Measurements from ENCODE around the gene KRTAP2-3.
"Not testable (repeated sequence)": the region's sequence is repeated elsewhere in the genome, so short reads cannot be mapped to it uniquely, and the experiment has no call there.

Gene KRTAP2-3

DNA sequence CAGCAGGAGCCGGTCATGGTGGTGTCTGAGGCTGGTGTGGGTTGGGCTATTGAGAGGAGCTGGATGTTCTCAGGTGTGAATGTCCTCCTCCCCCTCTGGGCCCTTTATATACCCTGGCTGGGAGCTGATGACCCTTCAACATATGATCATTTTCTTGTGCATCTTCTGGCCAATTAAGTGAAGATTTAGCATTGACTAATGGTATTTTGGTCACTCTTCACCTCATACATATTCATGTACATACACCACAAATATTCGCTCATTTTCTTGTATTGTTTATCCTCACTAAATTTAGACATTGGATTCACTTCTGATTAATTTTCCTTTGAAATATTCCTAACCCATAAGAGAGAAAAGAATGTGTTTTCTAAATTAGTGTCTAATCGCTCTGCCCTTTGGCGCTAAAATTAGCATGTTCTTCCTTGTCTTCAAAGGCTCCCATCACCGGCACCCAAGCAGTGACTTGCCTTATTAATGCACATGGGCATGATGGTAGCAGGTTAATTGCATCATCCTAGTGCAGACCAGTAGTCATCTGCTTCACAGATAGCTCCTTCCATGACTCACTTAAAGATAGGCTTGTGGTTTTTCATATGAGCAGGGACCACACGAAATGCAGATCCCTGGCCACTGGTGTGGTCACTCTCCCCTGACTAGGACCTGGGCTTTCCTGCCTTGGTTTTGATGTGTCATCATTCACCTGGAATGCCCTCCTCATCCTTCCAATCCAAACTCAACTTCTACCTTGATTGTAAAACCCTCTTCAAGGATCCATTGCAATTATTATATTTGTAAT, 6.1 kb upstream of the KRTAP2-3 start, which contains the start of gene KRTAP2-4:
TSS of gene KRTAP2-4 (minus strand) at position 51 of the 796 bp plus-strand sequence. CDS start at position 17, 34 bp downstream.
- no peak for DNase-seq

DNA sequence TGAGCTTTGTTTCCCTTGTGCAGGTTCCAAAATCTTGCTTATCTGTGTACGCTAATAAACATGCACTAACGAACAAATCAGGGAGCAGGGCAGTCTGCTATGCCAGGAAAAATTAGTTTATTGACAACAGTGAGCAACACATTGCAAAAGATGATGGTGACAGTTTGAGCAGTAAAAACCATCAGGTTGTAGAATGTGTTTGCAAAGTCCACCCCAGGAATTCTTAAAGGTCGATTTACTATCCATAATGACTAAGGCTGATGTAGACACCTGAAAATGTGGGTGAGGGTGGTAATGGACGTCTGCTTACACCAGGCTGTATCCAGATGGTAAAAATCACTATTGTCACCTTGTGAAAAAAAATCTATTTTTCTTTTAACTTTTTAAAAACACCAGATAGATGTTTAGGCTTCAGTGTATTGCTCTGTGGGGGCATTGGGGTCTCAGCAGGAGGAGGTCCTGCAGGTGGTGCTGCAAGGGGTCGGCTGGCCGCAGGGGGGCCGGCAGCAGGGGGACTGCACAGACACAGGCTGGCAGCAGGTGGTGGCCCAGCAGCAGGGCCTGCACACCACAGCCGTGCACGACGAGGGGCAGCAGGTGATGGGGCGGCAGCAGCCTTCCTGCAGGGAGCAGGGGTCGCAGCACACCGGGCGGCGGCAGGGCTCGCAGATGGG, 5.2 kb upstream of the KRTAP2-3 start:
- DNase-seq = not testable (repeated sequence)

DNA sequence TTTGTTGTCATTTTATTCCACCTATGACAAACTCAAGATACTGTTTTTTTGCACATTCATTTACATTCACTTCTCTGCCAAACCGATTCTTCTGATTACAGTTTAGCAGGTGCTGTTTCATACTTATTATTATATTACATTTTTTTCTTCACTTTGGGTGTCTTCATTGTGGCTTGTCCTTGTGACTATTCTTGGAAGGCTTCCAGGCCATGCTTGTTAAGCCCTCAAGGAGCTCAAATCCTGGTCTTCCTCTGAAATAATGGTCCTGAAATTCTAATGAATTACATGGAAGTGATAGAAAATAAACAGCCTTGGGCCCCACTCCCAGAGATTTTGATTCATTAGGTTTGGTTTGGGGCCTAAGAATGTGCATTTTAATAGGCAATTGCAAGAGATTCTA, 4.4 kb upstream of the KRTAP2-3 start:
- no peak for DNase-seq

DNA sequence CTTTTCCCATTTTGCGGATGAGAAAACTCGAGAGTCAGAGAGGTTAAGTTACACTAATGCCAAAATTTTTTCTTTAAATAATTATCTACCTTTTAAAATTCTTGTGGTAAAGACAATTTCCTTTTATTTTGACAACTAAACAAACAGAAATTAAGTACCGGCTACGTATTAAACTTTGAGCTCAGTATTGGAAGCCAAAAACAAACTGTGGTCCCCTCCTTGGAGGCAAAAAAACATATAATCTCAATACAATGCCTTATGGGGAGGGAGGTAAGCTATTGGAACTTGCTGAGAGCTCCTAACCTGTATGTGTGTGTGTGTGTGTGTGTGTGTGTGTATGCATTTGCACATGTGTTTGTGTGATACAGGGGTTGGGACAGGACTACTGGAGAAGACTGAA, 3.5 kb upstream of the KRTAP2-3 start:
- DNase-seq = no peak

DNA sequence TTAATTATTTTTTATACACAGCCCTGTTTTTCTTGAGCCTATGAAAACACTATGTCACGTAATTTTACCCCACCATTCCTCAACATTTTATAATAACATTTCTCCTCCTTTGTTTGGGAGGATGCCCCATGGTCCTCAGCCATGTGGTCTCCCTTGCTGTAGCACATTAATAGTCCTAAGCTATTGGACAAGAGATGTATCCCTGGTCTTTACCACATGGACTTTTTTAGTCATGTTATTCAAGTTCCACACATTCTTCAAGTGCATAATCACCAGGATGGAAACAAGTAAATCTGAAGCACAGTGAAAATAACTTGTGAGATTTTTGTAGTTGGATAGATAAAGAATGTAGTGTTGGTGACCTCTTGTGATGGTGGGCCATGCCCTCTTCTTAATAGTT, 2.0 kb upstream of the KRTAP2-3 start:
- no peak for DNase-seq

DNA sequence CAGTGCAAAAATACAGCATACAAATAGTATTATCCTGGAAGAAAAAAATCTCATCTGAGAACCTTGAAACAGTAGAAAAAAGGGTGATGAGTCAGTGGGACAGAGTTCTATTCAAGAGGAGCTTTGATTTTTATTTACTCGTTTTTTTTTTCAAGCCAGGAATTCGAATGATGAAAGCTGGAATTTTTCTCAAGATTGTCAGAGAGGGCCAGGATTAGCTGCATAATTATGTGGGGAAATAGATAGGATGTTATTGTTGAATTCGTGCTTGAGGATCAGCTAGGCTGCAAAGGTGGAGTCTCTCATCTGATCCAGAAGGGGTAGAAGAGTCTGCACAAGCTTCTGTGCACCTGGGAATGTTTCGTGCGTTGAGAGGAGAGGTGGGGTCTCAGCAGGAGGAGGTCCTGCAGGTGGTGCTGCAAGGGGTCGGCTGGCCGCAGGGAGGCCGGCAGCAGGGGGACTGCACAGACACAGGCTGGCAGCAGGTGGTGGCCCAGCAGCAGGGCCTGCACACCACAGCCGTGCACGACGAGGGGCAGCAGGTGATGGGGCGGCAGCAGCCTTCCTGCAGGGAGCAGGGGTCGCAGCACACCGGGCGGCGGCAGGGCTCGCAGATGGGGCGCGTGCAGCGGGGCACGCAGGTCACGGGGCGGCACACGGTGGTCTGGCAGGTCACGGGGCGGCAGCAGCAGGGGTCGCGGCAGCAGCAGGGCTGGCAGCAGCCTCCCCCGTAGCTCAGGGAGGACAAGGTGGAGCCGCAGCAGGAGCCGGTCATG, 450 bp downstream of the KRTAP2-3 start:
- not testable (repeated sequence) for DNase-seq

DNA sequence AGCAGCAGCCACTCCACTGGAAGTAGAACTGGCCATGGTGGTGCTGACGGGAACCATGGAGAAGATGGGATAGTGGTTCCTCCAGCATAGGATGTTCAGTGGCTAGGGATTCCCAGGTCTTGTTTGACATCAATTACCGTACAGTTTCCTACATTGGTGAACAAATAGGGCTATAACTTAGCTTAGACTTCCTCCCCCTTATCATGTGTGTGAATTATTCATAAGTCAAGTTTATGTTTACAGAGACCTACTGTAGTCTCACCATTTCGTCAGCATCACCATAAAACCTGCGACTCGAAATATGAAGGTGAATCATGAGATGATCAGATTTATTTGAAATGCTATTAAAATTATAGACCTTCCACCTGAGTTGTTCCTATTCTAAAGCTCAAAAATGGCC, 1.2 kb downstream of the KRTAP2-3 start:
- DNase-seq = no peak

DNA sequence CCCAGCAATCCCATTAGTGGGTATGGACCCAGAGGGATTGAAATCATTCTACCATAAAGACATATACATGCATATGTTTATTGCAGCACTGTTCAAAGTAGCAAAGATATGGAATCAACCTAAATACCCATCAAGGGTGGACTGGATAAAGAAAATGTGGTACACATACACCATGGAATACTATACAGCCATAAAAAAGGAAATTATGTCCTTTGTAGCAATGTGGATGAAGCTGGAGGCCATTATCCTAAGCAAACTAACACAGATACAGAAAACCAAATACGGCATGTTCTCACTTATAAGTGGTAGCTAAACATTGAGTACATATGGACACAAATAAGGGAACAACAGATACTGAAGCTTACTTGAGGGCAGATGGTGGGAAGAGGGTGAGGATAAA, 2.4 kb downstream of the KRTAP2-3 start:
- DNase-seq = no peak

DNA sequence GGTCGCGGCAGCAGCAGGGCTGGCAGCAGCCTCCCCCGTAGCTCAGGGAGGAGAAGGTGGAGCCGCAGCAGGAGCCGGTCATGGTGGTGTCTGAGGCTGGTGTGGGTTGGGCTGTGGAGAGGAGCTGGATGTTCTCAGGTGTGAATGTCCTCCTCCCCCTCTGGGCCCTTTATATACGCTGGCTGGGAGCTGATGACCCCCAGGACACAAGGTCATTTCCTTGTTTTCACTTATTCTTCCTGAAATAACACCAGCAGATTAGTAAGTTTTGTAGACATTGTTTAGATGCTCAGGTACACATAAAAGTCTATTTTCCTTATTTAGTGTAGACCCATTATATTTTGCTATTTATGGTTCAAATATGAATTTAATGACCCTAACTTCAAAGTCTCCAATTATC, 4.8 kb downstream of the KRTAP2-3 start, which contains the start of gene KRTAP2-2:
TSS of gene KRTAP2-2 (minus strand) at position 101 of the 400 bp plus-strand sequence. CDS start at position 82, 19 bp downstream.
- not testable (repeated sequence) for DNase-seq

DNA sequence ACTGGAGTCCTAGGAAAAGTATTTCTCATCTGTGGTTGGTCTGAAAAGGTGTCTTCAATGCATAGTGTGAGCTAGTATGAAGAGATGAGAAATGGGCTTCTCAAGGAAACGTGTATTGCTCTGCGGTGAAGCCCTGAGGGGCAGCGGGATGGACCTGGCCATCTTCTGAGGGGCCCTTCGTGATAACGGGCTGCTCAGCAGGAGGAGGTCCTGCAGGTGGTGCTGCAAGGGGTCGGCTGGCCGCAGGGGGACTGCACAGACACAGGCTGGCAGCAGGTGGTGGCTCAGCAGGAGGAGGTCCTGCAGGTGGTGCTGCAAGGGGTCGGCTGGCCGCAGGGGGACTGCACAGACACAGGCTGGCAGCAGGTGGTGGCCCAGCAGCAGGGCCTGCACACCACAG, 5.4 kb downstream of the KRTAP2-3 start:
- not testable (repeated sequence) for DNase-seq

DNA sequence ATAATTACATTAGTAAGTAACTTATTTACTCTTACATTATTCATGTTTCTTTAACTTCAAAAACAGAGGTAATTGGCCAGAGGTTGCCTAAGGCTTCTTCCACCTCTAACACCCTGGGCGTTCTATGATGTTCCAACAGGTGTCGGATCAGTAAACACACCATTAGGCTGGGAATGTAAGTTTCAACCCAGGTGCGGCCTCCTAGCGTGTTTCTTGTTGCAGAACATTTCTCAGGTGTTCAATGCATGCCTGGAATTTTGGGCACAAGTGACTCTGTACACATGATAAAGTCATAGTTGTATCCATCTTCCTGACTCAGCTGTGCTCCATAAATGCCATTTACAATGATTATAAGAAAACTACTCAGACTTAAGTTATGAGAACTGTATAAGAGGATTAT, 5.9 kb downstream of the KRTAP2-3 start:
- no peak for DNase-seq

DNA sequence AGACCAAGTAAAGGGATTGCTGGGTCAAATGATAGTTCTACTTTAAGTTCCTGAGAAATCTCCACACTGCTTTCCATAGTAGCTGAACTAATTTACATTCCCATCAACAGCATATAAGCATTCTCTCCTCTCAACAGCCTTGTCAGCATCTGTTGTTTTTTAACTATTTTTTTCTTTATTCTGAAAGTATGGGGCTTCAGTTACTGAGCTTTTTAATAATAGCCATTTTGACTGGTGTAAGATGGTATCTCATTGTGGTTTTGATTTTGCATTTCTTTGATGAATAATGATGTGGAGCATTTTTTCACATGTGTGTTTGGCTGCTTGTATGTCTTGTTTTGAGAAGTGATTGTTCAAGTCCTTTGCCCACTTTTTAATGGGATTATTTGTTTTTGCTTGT, 7.3 kb downstream of the KRTAP2-3 start:
- no peak for DNase-seq

DNA sequence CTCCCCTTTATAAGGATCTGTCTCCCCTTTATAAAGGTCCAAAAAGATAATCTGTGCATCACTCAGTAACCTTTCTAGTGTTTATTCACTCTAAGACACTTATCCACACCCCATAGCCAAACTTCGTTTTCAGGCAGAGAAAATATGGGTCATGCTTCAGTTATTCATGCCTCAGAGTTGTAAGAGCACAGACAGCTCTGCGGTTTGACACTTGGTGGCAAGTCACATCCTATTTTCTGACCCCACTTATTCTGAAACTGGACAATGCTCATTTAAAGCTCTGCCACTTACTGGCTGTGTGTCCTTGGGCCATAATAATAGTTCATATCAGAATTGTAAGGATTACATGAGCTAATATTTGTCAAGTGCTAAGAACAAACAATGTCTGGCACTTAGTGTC, 10.8 kb downstream of the KRTAP2-3 start:
- no peak for DNase-seq

DNA sequence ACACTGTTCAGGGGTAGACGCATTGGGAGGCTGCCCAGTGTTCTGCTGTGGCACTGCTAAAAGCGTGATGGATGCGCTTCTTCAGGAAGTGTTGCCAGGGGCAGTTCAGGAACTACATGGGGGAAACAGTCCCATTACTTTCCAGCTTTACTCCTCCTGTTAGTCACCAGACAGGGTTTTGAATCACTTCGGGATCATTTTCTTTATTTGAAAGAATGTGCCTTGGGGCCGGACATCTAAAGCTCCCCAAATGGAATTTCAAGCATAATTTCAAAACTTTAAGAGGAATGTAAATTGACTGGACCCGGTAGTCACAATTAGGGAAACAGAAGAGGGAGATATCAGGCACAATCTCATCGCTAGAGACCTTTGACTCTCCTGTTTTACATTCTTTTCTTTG, 11.5 kb downstream of the KRTAP2-3 start:
- DNase-seq = no peak

DNA sequence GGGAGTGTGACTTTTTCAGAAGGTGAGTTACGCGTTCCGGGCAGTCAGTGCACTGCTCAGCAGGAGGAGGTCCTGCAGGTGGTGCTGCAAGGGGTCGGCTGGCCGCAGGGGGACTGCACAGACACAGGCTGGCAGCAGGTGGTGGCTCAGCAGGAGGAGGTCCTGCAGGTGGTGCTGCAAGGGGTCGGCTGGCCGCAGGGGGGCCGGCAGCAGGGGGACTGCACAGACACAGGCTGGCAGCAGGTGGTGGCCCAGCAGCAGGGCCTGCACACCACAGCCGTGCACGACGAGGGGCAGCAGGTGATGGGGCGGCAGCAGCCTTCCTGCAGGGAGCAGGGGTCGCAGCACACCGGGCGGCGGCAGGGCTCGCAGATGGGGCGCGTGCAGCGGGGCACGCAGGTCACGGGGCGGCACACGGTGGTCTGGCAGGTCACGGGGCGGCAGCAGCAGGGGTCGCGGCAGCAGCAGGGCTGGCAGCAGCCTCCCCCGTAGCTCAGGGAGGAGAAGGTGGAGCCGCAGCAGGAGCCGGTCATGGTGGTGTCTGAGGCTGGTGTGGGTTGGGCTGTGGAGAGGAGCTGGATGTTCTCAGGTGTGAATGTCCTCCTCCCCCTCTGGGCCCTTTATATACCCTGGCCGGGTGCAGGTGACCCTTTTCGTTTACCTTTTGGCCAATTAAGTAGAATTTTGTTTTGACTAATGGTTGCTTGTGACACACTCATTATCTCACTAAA, 13.0 kb downstream of the KRTAP2-3 start, which contains the start of gene KRTAP2-1:
TSS of gene KRTAP2-1 (minus strand) at position 582 of the 731 bp plus-strand sequence. CDS start at position 533, 49 bp downstream.
- not testable (repeated sequence) for DNase-seq

DNA sequence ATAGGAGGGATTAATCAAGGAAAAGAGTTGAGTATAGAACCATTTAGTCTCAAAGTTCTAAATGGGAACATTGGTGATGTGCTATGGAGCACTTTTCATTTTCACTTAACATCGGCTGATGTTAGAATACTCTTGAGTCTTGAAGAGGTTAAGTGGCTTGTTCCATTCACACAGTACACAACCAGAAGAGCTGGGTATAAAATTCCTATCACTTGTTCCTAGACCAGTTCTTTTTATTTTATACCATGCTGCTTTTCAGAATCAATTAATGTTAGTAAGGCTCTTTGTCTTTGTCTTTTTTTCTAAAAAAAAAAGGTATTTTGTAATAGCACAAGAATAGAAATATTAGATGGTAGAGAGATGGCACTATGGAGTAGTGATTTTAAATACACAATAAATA, 17.0 kb downstream of the KRTAP2-3 start:
- DNase-seq = no peak

DNA sequence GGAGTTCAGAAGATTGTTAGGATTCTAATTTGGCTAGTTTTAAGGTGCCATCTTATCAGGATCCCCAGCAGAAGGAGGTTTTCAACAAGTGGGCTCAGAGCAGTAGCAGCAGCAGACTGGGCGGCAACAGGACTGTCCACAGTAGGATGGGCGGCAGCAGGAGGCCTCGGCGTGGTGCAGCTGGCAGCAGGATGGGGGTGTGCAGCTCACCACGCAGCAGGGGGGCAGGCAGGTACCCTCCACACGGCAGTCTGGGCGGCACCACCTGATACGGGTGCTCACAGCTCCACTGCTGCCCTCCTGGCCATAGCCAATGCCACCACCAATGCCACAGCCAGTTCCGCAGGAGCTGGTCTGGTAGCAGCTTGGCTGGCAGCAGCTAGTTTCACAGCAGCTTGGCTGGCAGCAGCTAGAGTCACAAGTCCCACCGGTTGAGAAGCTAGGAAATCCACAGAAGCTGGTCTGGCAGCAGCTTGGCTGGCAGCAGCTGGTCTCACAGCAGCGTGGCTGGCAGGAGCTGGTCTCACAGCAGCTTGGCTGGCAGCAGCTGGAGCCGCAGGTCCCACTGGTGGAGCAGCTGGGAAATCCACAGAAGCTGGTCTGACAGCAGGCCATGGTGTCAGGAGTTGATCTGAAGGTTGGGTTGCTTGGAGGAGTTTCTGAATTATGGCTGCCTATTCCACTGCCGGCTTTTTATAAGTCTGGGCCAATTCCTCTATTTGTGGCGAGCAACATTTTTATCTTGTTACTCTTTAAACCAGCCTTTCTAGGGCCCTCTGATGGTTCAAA, 18.9 kb downstream of the KRTAP2-3 start, which contains the start of gene KRTAP1-1:
TSS of gene KRTAP1-1 (minus strand) at position 668 of the 789 bp plus-strand sequence. CDS start at position 615, 53 bp downstream.
- peak; percentile 56 for DNase-seq

DNA sequence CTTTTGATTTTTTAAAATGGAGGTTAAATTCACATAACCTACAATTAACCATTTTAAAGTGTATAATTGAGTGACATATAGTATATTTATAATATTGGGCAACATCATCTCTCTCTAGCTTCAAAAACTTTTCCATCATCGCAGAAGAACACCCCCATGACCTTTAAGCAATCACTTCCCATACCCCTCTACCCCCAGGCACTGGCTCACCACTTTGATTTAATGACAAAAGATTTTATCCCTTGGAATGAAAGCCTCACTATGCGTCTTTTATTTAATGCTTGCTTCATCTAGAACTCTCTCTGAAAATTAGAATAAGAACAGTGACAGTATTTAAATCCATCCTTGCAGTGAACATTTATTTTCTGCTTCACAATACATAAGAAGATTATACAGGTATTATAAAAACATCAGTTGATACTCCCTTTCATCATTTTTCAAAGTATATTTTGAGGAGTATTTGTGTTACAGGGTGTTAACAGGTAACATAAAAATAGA, 22.0 kb downstream of the KRTAP2-3 start:
- no peak for DNase-seq

DNA sequence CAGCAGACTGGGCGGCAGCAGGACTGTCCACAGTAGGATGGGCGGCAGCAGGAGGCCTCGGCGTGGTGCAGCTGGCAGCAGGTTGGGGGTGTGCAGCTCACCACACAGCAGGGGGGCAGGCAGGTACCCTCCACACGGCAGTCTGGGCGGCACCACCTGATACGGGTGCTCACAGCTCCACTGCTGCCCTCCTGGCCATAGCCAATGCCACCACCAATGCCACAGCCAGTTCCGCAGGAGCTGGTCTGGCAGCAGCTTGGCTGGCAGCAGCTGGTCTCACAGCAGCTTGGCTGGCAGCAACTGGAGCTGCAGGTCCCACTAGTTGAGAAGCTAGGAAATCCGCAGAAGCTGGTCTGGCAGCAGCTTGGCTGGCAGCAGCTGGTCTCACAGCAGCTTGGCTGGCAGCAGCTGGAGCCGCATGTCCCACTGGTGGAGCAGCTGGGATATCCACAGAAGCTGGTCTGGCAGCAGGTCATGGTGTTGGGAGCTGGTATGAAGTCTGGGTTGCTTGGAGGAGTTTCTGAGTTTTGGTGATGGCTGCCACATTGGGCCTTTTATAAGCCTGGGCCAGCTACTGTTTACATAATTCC, 25.5 kb downstream of the KRTAP2-3 start, which contains the start of gene KRTAP1-3:
TSS of gene KRTAP1-3 (minus strand) at position 529 of the 590 bp plus-strand sequence. CDS start at position 476, 53 bp downstream.
- DNase-seq = peak; percentile 39

DNA sequence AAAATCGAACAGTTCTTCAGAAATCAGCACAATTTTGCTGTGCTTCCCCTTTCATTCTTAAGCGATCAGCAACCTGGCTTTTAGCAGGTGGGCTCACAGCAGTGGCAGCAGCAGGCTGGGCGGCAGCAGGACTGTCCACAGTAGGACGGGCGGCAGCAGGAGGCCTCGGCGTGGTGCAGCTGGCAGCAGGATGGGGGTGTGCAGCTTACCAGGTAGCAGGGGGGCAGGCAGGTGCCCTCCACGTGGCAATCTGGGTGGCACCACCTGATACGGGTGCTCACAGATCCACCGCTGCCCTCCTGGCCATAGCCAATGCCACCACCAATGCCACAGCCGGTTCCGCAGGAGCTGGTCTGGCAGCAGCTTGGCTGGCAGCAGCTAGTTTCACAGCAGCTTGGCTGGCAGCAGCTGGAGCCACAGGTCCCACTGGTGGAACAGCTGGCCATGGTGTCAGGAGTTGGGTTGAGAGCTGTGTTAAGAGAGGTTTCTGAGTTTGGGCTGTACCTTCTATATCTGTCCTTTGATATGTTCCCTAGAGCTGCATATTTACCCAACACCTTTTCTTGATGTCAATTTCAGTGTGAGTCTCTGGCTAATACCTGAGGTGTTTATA, 30.2 kb downstream of the KRTAP2-3 start, which contains the start of gene KRTAP1-4:
TSS of gene KRTAP1-4 (minus strand) at position 563 of the 613 bp plus-strand sequence. CDS start at position 446, 117 bp downstream.
- DNase-seq = no peak

Data from DMS 273 treated with DMSO at 0.1 percent for 48 hours (cell line).